Inflammatory macrophage treated with lipopolysaccharide for 4 hours (primary cell): Measurements from ENCODE around the gene FADS1.

Experiments used
- DNase-seq: peaks from one replicate; pipeline ENCODE4 v3.0.0-alpha.2; 2020

The FADS1 gene

DNA sequence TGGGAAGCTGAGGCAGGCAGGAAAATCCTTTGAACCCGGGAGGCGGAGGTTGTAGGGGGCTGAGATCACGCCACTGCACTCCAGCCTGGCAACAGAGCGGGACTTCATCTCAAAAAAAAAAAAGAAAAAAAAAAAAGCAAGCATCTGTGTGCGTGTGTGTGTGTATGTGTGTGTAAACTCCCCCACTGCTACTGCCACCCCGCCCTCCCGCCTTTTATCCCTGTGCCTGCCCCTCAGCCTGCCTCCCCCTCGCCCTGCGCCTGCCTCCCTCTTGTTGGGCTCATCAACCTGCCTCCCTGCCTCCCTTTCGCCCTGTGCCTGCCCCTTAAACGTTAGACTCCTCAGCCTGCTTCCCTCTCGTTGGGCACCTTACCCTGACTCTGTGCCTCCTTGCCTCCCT lies 42.4 kb downstream of the FADS1 start:
- no peak for DNase-seq

DNA sequence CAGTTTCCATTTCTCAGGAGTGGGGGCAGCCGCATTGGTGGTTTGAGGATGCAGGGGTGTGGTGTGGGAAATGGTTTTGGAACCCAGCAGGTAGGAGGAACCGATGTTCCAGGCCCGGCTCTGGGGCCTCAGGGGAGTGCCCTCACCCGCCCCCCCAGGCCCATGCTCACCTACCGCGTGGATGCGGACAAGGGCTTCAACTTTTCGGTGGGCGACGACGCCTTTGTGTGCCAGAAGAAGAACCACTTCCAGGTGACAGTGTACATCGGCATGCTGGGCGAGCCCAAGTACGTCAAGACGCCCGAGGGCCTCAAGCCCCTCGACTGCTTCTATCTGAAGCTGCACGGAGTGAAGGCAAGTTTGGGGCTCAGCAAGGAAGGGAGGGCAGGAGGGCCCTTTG lies 43.0 kb downstream of the FADS1 start:
- DNase-seq = no peak

DNA sequence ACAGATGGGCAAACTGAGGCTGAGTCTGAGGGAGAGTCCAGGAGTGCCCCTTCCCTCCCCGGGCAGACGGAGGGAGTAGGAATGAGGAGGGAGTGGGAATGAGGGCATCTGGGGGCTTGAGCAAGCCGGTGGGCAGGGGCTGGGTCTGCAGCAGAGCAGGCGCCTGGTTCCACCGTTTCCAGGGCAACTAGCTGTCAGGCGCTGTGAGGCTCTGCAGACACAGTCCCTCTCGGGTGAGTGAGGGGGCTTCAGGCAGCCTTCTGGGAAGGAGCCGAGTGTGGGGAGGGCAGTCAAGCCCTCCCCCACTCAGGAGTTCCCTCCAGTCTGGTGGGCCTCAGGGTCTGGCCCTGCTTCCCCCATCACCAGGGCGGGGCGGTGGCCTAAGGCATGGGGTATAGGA lies 43.4 kb downstream of the FADS1 start:
- DNase-seq = no peak

DNA sequence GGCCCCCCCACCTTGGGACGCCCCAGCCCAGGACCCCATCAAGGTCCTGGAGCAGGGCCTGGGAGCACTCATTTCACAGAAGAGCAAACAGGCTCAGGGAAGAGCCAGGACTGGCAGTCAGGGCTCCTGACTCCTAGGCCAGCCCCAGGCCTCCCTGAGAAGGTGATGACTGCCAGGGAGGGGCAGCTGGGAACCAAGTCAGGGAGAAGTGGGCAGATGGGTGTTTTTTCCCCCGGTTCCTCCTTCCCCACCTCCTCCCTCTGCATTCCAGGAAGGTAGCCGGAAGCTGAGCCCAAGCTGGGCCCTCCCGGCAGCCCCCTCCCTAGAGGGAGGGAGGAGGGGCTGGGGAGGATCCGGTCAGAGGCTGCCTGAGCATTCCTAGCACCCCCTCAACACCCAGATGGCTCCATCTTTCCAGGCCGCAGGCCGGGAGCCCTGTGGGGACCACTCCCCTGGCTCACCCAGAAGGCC lies 44.8 kb downstream of the FADS1 start:
- DNase-seq = no peak

DNA sequence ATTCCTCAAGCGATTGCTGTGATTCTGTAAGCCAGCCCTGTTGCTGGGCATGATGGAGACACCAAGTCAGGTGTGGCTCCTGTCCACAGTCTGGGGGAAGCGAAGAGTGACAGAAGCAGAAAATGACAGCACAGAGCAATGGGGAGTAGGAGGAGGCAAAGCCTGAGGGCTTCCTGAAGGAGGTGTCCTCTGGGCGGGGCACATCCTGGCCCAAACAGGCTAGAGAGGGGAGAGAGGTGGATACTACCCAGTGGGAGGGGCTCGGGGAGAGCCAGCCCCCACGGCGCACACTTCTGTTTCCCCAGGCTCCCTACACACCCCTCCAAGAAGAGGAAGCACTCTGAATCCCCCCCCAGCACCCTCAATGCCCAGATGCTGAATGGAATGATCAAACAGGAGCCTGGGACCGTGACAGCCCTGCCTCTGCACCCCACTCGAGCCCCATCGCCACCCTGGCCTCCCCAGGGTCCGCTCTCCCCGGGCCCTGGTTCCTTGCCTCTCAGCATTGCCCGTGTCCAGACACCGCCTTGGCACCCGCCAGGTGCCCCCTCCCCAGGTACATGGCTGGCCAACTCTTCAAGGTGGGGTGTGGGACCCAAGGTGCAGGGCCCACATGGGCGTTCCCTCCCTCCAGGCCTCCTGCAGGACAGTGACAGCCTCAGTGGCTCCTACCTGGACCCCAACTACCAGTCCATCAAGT lies 45.5 kb downstream of the FADS1 start:
- no peak for DNase-seq

DNA sequence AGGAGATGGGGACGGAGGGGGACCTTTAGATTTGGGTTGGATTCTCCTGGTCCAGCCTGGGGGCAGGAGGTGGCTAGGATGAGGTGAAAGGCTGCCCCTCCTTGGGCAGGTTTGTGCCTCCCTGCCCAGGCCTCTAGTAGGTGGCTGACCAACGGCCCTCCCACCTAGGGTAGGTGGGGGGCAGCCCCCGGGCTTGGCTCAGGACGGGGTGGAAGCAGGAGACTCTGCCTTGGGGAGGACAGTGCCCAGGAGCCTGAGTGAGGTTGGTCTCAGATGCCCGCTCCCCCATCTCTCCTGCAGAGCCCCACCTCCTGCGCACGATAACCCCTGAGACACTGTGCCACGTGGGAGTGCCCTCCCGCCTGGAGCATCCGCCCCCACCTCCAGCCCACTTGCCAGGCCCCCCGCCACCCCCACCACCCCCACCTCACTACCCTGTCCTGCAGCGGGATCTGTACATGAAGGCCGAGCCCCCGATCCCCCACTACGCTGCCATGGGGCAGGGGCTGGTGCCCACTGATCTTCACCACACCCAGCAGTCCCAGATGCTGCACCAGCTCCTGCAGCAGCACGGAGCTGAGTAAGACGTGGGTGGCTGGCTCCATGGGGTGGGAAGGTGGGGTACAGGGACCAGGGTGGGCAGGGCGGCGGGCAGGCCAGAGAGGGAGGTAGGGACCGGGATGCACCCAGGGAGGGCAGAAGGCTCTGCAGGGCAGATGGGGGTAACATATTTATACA lies 46.7 kb downstream of the FADS1 start:
- DNase-seq = no peak

DNA sequence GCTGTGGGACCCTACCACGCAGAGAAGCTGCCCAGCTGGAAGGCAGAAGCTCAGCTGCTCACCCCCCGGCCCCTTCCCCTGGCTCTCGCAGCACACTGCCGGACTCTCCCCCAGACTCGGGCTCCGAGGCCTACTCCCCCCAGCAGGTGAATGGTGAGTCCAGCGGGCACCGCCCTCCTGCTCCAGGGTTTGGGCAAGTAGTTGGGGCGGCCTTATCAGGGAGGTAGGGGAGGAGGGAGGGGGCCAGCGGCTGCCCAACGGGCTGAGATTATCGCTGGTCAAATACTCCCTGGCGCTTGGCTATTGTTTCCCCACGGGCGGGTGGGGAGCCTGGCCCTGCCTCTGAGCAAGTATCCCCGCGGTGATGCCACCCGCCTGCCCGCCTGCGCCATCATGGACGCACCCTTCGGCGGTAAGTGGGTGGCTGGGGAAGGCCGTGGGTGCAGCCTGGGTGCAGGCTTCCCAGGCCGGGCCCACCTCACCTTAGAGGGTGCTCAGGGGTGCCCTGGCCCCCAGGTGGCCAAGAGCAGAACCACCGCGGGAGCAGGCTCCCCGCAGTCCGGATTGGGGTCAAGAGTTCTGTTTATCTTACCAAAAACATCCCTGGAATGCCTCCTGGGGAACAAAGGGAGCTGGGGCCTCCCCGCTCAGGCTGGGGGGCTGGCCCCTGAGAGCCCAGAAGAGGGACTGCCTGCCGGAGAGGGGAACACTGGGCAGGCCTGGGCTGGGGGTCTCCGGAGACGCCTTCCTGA lies 47.5 kb downstream of the FADS1 start:
- DNase-seq = no peak

DNA sequence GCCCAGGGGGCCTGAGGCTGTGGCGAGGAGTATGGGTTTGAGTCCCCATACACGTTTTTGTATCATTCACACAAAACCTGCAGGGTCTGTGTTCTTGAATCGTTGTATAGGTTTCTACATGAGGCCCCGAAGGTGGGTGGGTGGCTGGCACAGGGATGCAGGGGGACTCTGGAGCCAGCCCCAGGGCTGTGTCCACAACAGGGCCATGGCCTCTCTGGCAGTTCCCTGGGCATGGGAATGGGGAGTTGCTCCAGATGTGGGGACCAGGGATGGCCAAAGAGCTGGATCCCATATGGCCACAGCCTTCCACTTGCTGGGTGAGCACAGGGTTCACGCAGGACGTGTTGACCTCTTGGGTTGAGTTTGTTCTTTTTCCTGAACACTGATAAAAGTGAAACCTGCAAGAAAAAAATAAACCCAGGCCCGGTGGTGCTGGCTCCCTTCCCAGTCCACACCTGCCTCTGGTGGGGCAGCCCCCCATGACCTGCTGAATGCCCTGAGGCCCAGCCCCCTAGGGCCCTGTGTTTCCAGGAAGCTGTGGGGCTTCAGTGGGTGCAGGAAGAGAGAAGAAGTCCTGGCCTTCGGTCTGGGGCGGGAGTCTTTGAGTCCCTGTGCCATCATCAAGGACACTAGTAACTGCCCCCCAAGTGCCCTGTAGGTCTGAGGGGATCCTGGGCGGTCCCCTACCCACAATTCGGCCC lies 48.3 kb downstream of the FADS1 start:
- DNase-seq = no peak

DNA sequence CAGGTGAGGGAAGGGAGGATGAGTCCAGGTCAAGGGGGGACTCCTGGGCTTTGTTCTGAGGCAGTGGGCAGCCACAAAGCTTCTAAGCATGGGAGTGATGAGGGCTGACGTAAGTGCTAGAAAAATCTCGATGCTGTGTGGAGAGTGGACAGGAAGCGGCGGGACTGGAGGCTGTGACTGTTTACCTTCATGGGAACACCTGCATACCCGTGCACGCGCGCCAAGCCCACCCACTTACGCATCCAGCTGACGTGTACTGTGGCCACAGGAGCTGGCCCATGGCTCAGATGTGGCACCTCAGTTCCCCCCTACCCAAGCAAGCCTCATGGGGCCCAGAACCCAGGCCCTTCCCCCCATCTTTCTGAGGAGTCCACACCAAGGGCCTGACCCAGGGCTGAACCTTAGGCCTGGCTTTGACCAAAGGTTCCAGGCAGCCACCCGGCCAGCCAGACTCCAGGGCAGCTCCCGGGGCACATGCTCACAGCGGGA lies 50.4 kb downstream of the FADS1 start:
- DNase-seq = no peak

DNA sequence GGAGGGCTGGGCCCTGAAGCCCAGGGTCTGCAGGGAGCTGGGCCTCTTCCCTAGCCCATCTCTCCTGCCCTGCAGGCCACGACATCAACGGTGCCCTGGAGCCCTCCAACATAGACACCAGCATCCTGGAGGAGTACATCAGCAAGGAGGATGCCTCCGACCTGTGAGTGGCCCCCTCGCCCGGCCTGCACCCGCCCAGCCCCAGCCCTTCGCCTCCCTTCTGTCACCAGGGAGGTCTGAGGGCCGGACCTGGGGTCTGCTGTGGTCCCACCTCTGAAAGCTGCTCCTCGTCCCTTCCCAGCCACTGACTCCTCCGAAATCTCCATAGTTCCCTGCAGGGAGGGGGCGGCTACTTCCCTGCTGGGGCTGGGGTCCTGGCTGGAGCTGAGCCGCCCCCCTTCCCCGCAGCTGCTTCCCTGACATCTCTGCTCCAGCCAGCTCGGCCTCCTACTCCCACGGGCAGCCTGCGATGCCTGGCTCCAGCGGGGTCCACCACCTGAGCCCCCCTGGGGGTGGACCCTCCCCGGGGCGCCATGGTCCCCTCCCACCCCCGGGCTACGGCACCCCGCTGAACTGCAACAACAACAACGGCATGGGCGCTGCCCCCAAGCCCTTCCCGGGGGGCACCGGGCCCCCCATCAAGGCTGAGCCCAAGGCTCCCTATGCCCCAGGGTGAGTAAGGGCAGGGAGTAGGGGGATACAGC lies 51.1 kb downstream of the FADS1 start:
- no peak for DNase-seq

DNA sequence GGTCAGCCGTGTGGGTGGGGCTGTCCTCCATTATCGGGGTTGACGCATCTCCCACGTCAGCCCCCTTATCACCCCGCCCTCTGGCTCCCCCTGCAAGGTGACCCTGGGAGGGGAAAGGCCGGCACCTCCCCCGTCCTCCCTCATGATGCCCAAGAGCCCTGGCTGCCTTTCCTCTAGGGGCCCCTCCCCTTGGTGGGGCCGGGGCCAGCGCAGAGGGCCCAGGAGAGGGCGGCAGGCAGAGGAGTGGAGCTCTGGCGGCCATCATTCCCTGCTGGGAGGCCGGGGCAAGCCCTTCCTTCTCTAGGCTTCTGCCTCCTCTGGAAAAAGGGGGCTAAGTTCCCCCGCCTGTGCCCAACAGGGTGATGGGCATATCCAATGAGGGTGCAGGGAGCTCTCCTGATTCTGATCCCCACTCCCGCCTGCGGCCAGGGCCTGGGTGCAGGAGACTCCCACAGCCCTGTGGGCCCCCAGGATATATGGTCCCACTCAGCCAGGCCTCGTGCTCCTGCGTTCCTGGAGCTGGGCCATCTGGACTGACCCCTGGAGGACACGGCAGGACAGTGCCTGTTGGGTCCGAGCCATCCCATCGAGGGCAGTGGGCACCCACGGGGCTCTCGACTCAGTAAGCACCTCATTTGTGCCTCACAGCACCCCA lies 52.1 kb downstream of the FADS1 start:
- no peak for DNase-seq

DNA sequence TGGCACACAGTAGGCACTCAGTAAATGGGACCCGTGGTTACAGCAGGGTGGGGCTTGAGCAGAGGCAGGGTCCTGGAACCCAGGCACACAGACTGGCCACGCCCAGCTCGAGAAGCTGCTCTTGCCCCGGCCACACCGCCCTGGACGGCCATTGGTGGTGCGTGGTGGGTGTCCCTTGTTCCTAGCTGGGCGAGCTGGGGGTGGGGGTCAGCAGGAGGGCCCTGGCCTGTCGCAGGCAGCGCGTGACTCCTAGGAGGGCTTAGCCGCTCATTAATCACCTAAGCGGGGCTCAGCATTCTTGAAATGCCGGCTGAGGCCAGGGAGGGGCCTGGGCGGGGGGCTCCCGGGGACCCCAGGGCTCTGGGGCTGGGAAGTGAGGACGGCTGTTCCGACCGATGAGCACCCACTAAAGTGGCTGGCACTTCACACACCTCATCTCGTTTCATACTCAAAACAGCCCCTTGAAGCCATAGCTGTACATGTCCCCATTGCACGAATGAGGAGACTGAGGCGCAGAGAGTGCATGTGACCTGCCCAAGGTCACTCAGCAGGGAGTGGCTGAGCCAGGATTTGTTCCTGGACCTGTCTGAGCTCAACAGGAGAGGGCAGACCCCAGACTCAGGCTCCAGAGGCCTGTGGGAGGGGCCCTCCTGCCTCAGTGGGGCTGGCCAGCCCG lies 52.7 kb downstream of the FADS1 start:
- no peak for DNase-seq

DNA sequence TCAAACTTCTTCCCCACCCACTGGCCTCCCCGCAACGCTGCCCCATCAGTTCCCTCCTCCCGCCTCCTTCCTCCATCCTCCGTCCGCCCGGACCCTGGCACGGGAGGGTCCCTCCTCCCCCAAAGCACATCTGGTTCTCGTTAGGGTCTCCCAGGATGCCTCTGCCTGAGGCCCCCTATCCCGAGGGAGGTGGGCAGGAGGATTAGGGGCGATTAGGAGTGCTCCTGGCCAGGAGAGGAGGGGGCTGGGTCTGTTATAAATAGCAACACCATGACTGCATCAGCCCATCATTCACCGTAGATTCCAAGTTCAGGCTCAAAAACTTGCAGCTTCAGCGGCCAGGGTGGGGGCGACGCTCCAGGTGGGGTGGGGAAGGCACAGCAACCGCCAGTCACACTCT lies 54.0 kb downstream of the FADS1 start:
- no peak for DNase-seq

DNA sequence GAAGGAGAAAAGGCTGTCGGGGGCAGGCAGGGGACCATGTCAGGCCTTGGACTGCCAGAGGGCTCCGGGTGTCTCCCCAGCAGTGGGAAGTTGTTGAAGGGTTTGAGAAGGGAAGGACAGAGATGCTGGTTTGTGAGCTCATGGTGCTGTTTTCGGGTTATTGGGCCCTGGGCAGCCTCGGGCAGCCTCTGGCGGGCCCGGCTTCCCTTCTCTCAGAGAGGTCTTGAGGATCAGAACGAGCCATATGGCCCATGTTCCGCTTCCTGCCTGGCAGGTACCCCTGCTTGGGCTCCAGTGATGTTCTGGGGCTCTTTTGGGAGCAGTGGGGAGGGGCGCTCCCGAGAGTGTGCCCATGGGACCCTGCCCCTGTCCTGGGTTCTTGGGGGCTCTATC lies 54.6 kb downstream of the FADS1 start:
- no peak for DNase-seq

DNA sequence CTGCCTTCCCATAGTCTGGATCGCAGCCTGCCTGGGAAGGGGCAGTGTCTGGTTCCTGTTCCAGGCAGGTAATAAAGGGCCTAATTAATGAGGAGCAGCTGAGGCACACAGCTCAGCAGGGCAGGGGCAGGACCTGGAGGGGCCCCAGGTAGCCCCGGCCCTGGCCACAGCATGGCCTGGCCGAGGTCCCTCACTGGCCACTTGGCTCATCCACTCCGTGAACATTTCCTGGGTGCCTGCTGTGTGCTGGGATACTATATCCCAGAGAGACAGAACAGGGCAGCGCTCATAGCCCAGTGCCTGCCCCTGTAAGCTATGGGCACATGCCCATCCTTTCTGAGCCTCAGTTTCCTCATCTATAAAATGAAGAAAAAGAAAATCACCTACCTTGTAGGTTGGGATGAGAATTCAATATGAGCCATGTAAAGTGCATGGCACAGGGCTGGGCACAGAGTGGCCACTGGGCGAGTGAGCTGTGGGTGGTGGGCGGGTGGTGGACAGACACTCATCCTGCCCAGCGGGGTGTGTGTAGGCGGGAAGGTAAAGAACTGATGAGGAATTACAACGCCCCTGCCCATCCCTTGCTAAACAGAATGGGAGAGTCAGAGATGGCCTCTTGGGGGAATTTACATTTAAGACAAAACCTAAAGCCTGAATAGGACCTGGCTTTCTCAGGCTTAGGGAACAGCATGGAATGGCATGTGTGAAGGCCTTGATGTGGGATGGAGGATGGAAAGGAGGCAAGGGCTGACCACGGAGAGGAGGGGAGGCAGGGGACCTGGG lies 55.2 kb downstream of the FADS1 start:
- no peak for DNase-seq

DNA sequence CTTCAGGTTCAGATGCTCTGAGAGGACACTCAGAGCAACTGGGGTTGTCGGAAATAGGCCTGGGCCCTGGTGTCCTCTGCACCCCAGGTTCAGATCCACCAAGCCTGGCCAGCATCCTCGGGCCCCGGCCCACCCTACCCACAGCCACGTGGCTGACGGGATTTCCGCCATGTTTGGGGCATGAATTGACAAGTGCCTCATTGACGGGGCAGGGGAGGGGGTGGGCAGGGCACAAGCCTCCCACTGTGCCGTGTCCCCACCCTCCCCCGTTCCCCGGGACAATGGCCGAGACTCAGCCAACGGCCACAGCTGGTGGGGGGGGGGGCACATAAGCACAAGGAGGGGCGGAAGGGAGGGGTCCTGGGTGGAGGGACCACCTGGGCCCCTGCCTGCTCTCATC lies 55.9 kb downstream of the FADS1 start:
- no peak for DNase-seq

DNA sequence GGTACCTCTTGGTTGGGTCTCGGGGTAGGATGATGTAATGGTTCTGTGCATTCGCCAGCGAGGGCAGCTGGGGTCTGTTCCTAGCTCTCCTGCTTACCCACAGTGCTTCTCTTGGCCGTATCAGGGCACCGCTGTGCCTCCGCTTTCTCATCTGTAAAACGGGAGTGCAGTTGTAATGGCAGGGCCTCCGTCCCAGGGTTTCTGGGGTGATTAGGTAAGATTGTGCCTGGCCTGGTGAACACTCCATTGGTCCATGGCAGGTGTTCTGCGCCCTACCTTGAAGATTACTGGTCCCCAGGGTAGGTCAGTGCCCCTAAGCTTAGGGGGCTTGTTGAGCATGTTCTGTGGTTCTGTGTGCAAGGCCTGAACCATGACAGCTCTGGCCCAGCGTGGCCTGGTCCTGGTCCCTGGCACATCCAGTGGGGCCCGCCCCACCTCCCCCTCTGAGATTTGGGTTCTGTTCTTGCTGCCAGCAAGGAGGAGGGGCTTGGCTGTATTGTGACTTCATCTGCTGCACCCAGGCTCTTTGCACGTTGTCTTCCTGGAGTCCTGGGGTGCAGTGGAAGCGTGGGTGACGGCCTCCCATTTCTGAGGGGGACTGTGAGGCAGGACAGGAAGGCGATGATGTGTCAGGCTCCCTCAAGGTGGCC lies 59.5 kb downstream of the FADS1 start:
- no peak for DNase-seq

DNA sequence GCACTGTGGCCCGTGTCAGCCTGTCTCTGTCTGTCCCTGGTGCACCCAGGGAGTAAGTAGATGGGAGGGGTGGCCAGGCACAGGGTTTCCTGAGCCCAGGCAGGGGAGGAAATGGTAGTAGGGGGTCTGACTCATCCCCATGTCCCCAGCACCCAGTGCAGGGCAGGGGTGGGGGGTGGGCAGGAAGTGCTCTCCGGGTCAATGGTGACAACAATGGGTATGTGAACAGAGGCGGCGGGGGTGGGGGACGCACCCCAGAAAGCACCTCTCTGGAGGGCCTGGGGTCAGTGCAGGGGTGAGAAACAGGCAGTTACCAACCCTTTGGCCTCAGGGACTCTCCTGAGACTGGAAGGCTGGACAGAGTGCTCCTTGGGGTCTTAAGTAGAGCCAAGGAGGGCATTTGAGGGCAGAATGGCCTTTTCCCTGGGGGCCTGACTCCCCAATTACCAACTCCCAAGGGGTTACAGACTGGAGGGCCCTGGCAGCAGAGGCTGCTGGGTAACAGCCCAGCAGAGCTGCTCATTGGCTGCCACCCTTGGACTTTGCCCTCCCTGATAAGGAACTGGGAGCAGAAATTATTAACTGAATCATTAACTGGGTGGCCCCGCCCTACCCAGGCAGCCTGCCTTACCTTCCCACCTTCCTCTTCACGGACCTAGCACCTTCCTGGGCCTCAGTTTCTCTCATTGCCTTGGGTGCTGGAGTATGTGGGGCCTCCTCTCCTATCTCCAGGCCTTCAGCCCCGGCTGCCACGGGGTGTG lies 60.2 kb downstream of the FADS1 start:
- peak; percentile 38 for DNase-seq

DNA sequence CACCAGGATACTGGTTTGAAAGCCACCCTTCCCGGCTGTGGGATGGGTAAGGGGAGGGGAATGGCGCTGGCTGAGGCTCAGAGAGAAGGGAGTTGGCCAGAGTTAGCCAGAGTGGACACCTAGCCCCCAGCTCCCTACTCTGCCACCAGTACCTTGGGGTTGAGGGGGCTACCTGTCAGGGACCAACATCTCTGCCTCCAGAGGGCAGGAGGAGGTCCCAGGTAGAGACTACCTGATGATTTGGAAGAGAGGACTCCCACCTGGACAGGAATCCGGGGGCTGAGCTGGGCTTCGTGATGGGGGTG lies 60.7 kb downstream of the FADS1 start:
- no peak for DNase-seq
